ENCODE results near the gene ILDR1.

ILDR1 gene

DNA sequence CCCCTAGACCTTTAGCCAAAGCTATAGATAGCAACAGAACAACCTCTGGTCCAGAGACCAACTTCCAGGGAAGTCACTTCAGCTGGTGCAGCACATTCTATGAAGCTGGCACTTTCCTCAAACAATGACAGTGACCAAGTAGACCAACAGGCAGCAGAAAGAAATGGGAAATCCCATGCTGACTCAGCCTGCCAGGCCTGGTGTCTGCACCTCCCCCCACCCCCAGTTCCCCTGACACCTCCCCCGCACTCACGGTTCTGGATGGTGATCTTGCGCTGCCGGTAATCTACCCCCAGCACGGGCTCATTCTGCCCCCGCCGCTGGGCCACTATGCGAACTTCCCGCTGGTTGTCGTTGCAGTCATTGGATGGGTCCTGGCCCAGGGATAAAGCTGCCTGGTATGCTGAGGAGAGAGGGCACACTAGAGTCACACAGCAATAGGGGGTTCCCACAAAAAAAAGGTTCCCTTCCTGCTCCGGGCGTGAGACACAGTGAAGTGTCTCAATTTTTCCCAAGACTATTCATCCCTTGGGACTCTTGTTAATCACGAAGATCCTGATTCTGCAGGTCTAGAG, 17.0 kb downstream of the ILDR1 start:
- TF ChIP-seq TAF1 (IDR thresholded peaks at IDR 0.05; ENCODE audit: low read depth, low read length) (0 out of 2 replicates have a peak, but pooled peaks have one; percentile 23), POLR2A (IDR thresholded peaks at IDR 0.05; ENCODE audit: low read depth, low read length) (no peak; the same call in 1 of the 2 replicates), SPI1 (IDR thresholded peaks at IDR 0.05; ENCODE audit: low read depth, low read length) (peak; percentile 28; the same call in 1 of the 2 replicates), POU2F2 (IDR thresholded peaks at IDR 0.05; ENCODE audit: low read depth, low read length) (peak; percentile 37; the same call in 1 of the 2 replicates), PAX5 (IDR thresholded peaks at IDR 0.05; ENCODE audit: insufficient read depth, low read length, severe bottlenecking) (peak; percentile 87), POLR2AphosphoS5 (IDR thresholded peaks at IDR 0.05; ENCODE audit: low read depth, low read length) (no peak)

DNA sequence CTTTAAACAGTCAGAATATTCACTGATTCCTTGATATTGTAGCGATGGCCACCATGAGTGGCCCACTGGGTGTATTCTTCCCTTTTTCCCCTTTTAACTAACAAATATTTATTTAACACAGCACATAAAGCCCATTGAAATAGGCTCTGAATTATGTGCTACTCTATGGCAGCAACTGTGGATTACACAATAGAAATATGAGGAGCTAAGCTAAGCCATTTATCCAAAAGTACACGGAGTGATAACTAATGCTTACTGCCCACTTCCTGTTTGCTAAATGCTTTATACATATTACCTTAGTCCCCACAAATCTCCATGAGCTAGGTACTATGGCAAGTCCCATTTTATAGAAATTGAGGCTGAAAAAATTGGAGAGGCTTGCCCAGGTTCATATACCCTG, 17.9 kb downstream of the ILDR1 start:
- DNase-seq (ENCODE audit: insufficient read length, low spot score) (no peak), FAIRE-seq (no peak)
- TF ChIP-seq SPI1 (IDR thresholded peaks at IDR 0.05; ENCODE audit: low read depth, low read length) = peak; percentile 55
- TF ChIP-seq PAX5 (IDR thresholded peaks at IDR 0.05; ENCODE audit: insufficient read depth, low read length, severe bottlenecking) = no peak

More for the DNA sequence above, 17.0 kb downstream of the ILDR1 start:
- DNase-seq (ENCODE audit: insufficient read length, low spot score) = no peak
- FAIRE-seq = peak; percentile 87

DNA sequence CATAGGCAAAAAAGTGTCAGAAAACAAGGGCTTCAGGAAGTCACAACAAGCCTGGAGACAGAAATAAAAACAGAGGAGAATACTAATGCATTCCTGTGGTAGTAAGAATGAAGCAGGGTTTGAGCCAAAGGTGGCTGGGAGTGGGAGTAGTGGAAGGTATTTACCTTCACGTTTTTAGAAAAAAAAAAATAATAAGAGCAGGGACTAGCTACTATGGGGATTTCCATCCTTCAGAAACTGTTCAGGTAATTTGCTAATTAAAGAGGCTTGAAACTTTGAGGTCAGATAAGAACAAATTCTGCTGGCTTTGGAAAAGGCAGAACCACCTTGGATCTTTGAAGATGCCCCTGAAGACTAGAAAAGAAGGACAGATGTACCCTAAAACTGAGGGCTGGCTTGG, 18.4 kb downstream of the ILDR1 start:
- DNase-seq (ENCODE audit: insufficient read length, low spot score) (no peak), FAIRE-seq (no peak)
- no peak for TF ChIP-seq POLR2A (IDR thresholded peaks at IDR 0.05; ENCODE audit: low read depth, low read length)
- no peak for TF ChIP-seq SPI1 (IDR thresholded peaks at IDR 0.05; ENCODE audit: low read depth, low read length)
- TF ChIP-seq TAF1 (IDR thresholded peaks at IDR 0.05; ENCODE audit: low read depth, low read length) = no peak
- TF ChIP-seq POLR2AphosphoS5 (IDR thresholded peaks at IDR 0.05; ENCODE audit: low read depth, low read length) = no peak

DNA sequence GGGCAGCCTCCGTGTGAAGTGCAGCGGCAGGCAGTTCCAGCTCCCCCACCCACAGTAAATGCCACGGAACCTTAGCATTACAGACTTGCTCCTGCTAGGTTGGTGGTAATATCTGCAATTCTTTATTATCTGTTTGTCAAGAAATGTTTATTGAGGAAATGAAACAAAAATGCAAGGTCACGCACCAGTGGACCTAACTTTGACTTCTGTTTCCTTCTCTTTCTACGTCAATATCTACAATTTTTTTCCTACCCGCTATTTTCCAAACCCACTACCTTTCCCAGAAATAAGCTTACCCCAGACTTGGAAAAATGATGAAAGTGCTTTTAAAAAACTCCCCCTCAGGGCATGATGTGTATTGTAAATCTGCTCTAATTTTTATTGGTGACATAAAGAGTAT, 18.9 kb downstream of the ILDR1 start:
- no peak for DNase-seq (ENCODE audit: insufficient read length, low spot score)
- peak; percentile 90 for TF ChIP-seq SPI1 (IDR thresholded peaks at IDR 0.05; ENCODE audit: low read depth, low read length)
- no peak for TF ChIP-seq POLR2AphosphoS5 (IDR thresholded peaks at IDR 0.05; ENCODE audit: low read depth, low read length)
- peak; percentile 94 for FAIRE-seq

DNA sequence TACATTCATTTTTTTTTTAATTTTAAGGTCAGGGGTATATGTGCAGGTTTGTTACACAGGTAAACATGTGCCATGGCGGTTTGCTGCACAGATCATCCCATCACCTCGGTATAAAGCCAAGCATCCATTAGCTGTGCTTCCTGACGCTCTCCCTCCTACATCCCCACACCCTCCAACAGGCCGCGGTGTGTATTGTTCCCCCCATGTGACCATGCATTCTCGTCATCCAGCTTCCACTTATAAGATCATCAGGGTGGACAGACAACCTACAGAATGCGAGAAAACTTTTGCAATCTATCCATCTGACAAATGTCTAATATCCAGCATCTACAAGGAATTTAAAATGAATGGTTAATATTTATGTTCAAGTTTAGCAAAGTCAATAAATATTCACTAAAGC, 19.4 kb downstream of the ILDR1 start:
- TF ChIP-seq SPI1 (IDR thresholded peaks at IDR 0.05; ENCODE audit: low read depth, low read length) = no peak
- TF ChIP-seq POU2F2 (IDR thresholded peaks at IDR 0.05; ENCODE audit: low read depth, low read length) = no peak
- TF ChIP-seq PAX5 (IDR thresholded peaks at IDR 0.05; ENCODE audit: insufficient read depth, low read length, severe bottlenecking) = no peak
- TF ChIP-seq POLR2A (IDR thresholded peaks at IDR 0.05; ENCODE audit: low read depth, low read length) = no peak
- no peak for TF ChIP-seq POLR2AphosphoS5 (IDR thresholded peaks at IDR 0.05; ENCODE audit: low read depth, low read length)
- TF ChIP-seq TAF1 (IDR thresholded peaks at IDR 0.05; ENCODE audit: low read depth, low read length) = no peak
- DNase-seq (ENCODE audit: insufficient read length, low spot score) (no peak), FAIRE-seq (peak; percentile 48)

DNA sequence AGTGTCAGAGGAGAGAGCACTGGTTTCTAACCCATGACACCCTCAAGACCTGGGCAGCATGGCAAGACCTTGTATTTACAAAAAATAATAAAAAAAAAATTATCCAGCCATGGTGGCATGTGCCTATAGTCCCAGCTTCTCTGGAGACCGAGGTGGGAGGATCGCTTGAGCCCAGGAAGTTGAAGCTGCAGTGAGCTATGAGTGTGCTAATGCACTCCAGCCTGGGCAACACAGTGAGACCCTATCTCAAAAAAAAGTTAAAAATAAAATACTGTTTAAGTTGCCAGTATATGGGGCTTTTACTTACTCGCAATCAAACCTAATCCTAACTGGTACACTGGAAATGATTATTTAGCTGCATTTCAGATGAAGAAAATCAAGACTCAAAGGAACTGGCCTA, 20.2 kb downstream of the ILDR1 start:
- no peak for DNase-seq (ENCODE audit: insufficient read length, low spot score)
- no peak for TF ChIP-seq PAX5 (IDR thresholded peaks at IDR 0.05; ENCODE audit: insufficient read depth, low read length, severe bottlenecking)
- no peak for TF ChIP-seq POU2F2 (IDR thresholded peaks at IDR 0.05; ENCODE audit: low read depth, low read length)
- no peak for TF ChIP-seq TAF1 (IDR thresholded peaks at IDR 0.05; ENCODE audit: low read depth, low read length)
- FAIRE-seq = peak; percentile 9

DNA sequence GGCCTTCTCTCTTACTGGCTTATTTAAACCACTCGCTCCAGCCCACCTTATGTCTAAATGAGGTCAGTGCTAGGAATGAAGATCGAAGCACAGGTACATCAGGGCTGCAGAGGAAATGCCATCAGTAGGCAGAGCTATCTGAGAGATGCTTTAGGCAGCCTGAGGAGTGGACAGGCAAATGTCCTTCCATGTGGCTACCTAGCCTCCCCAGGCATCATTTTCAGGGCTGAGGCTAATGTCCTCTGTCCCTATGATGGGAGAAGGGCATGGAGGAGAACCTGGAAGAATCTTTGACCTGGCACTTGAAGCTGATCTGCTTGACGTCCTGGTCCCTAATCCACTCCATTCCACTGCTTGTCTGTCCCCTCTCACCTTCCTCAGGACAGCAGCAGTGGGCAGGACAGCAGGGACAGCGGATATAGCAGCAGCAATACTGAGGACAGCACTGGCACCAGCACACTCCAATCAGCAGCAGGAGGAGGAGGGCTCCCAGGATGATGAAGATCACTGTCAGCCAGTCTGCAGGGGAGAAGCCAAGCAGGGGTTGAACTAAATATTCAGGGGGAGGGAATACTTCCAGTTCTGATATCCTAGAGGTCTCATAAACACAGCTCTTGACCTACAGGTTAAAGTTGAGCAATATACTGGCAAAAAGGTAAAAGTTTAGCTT, 21.0 kb downstream of the ILDR1 start:
- TF ChIP-seq POU2F2 (IDR thresholded peaks at IDR 0.05; ENCODE audit: low read depth, low read length) (no peak), TAF1 (IDR thresholded peaks at IDR 0.05; ENCODE audit: low read depth, low read length) (no peak), SPI1 (IDR thresholded peaks at IDR 0.05; ENCODE audit: low read depth, low read length) (no peak), POLR2AphosphoS5 (IDR thresholded peaks at IDR 0.05; ENCODE audit: low read depth, low read length) (no peak), POLR2A (IDR thresholded peaks at IDR 0.05; ENCODE audit: low read depth, low read length) (no peak), PAX5 (IDR thresholded peaks at IDR 0.05; ENCODE audit: insufficient read depth, low read length, severe bottlenecking) (no peak)
- no peak for DNase-seq (ENCODE audit: insufficient read length, low spot score)

DNA sequence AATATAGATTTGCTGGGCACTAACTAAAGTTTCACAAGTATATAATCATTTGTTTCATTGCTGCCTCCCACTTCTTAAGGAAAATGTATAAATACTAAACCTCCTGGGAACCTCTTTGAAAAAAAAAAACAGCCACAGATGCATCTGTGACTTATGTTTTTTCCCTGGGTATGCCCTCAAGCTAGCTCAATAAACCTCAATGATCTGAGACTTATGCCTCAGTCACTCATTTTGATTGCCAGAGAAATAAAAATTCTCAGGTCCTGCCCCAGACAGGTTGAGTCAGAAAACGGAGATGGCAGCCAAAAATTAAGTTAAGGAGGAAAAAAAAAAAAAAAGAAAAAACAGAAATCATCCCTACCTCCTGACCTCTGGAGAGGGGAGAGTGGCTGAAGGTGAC, 22.1 kb downstream of the ILDR1 start:
- FAIRE-seq (no peak), DNase-seq (ENCODE audit: insufficient read length, low spot score) (no peak)
- TF ChIP-seq PAX5 (IDR thresholded peaks at IDR 0.05; ENCODE audit: insufficient read depth, low read length, severe bottlenecking) (no peak), POLR2A (IDR thresholded peaks at IDR 0.05; ENCODE audit: low read depth, low read length) (no peak), TAF1 (IDR thresholded peaks at IDR 0.05; ENCODE audit: low read depth, low read length) (no peak), POU2F2 (IDR thresholded peaks at IDR 0.05; ENCODE audit: low read depth, low read length) (no peak), POLR2AphosphoS5 (IDR thresholded peaks at IDR 0.05; ENCODE audit: low read depth, low read length) (no peak)

More for the DNA sequence above, 21.0 kb downstream of the ILDR1 start:
- no peak for FAIRE-seq

DNA sequence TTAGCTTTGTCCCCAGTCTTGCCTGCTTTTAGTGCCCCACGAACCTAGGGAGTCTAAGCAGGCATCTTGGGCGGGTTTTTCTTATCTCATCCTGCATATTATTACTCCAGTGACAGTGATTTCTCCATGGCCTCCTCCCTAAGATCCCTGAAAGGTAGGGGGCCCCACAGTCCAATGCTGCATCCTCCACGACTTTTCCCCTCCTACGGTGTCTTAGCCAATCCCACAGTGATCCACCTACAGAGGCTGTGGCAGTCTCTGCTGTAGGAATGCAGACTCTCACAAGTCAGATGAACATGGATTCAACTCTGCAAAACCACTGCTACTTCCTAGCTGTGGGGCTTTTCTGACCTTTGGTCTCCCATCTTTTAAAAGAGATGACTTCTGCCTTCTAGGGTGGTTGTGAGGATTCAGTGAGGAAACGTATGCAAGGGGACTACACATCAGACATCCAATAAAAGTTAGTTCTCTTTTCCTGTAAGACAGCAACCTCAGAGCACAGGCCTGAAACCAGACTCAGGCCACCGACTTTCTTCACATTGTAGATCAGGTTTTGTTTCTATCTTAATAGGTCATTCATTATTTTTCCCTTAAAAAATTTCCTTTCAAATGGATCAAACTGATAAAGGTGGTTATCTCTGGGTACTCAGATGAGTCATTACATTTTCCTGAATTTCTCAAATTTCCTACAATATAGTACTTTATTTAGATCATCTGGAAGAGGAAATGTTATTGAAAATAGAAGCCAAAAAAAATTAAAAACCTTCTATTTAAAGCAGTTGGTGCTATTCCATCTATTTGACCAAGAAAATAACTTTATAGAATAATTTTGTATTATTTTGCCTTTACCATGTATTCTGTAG, 23.2 kb downstream of the ILDR1 start:
- TF ChIP-seq PAX5 (IDR thresholded peaks at IDR 0.05; ENCODE audit: insufficient read depth, low read length, severe bottlenecking) = no peak
- TF ChIP-seq POLR2AphosphoS5 (IDR thresholded peaks at IDR 0.05; ENCODE audit: low read depth, low read length) = no peak
- no peak for TF ChIP-seq TAF1 (IDR thresholded peaks at IDR 0.05; ENCODE audit: low read depth, low read length)
- TF ChIP-seq POU2F2 (IDR thresholded peaks at IDR 0.05; ENCODE audit: low read depth, low read length) = no peak
- TF ChIP-seq SPI1 (IDR thresholded peaks at IDR 0.05; ENCODE audit: low read depth, low read length) = no peak
- TF ChIP-seq POLR2A (IDR thresholded peaks at IDR 0.05; ENCODE audit: low read depth, low read length) = no peak
- DNase-seq (ENCODE audit: insufficient read length, low spot score) (no peak), FAIRE-seq (peak; percentile 60)
